GM12873 (cell line): ENCODE measurements around the gene VOPP1.

Experiments
- CTCF ChIP-seq: IDR thresholded peaks from 2 replicates; pipeline ENCODE4 v1.5.1; 2012; ENCODE audit warnings: low read depth, mild to moderate bottlenecking, moderate library complexity, low read length, control low read depth; ENCODE audit not compliant: insufficient read depth; ENCODE audit errors: missing control alignments

The VOPP1 gene

GRCh38 chr7:55437375-55437774, 134.9 kb downstream of the VOPP1 start:
- TF ChIP-seq CTCF: no peak

- TF ChIP-seq CTCF: no peak
Observed at GRCh38 chr7:55436457-55436856, 135.8 kb downstream of the VOPP1 start.

GRCh38 chr7:55435466-55435865, 136.8 kb downstream of the VOPP1 start:
- no peak for TF ChIP-seq CTCF

- TF ChIP-seq CTCF: peak; percentile 62
Observed at GRCh38 chr7:55432939-55433784, 139.1 kb downstream of the VOPP1 start.

- TF ChIP-seq CTCF: no peak
Observed at GRCh38 chr7:55432506-55432905, 139.8 kb downstream of the VOPP1 start.

- no peak for TF ChIP-seq CTCF
Observed at GRCh38 chr7:55431898-55432297, 140.4 kb downstream of the VOPP1 start.

GRCh38 chr7:55429835-55430499, 142.3 kb downstream of the VOPP1 start:
- no peak for TF ChIP-seq CTCF
